ENCODE data around the gene KBTBD3. TPM values are rescaled to one million over a fixed set of nuclear protein-coding genes. Genes with fewer than 3 reads are reported as not detected.

Gene KBTBD3
- total and polyA plus RNA-seq, 4 donors = 2.5 to 22.7 (median 5.2) TPM

DNA sequence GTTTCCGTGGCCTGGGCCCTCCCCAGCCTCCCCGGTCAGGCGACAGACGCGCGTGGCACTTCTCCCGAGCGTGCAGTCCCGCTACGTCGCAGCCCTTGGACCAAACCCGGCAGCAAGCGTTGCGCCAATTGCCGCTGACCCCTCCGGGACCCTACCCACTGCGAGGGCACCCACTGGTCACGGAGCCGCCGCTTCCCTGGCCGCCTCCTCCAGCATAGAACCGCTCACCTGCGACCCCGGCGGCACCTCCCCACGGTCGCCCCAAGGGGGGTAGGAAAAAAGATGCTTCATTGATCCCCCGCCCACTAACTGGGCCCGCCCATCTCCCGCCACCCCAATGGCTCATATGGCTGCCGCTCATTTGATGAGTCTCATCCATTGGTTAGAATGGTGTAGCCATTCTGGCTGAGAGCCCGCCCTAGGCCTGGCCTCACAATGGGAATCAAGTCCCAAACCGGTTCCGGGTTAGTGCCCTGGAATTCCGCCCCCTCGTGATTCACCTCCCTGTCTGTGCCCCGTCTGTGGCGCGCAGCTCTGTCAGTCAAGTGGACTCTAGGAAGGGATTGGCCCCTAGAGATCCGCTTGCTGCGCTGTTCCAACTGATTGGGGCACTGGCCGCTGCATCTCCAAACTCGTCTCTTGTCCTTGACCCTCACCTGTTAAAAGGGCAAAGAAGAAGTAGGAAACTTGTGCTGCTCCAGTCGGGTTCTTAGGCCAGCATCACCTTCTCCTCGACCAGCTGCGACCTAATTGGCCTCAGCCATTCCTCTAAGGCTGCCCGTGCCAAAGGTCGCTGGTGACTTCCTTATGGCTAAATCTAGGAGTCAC is 55.0 kb downstream of the KBTBD3 start, which contains the start of gene MSANTD4:
Gene MSANTD4, minus strand, starts transcription at position 274 of the 828 bp plus-strand sequence. CDS start 11,323 bp downstream, outside the sequence.
- H3K9me3 ChIP-seq (ENCODE audit: control insufficient read depth in 4 of 4, insufficient read depth in 3 of 4, low read length in 3 of 4) = no peaks in the 10 kb centered on the region
- peak within 1 kb of the TSS; percentile 71 to 90 for H3K27ac ChIP-seq (ENCODE audit: low read depth in 1 of 2, low read length in 1 of 2)
- H3K27me3 ChIP-seq (ENCODE audit: control insufficient read depth in 3 of 3, insufficient read depth in 3 of 3, low read length in 2 of 3) = peaks cover 0 to 2% (median 0%) of the 10 kb centered on the region in 3 donors
- TF ChIP-seq CTCF (IDR thresholded peaks at IDR 0.05; ENCODE audit: control extremely low read depth, extremely low read depth) = no peak
- peaks cover 0 to 4% (median under 1%) of the 10 kb centered on the region in 4 donors for H3K36me3 ChIP-seq (ENCODE audit: control insufficient read depth in 4 of 4, insufficient read depth in 4 of 4, low read length in 4 of 4)
- WGBS, 2 donors = 1% methylated on average over 44 to 48 of the region's 48 CpGs
- peak; percentile 99 to 100 (median 100) for DNase-seq
- peak within 1 kb of the TSS; percentile 96 for H3K4me3 ChIP-seq
- peak; percentile 99 for ATAC-seq (ENCODE audit: insufficient read depth, low FRiP score)
- peak within 1 kb of the TSS; percentile 70 to 81 for H3K9ac ChIP-seq (ENCODE audit: insufficient read depth in 1 of 2, low read length in 2 of 2)
- H3K4me1 ChIP-seq (ENCODE audit: control insufficient read depth in 5 of 5, insufficient read depth in 5 of 5, low read length in 5 of 5) = peaks cover 0 to 21% (median 2%) of the 10 kb centered on the region in 5 donors

- Histone ChIP-seq H3K4me1 (ENCODE audit: control insufficient read depth in 5 of 5, insufficient read depth in 5 of 5, low read length in 5 of 5) (peaks cover 0 to 29% (median 5%) of the 10 kb centered on the region in 5 donors), H3K27ac (ENCODE audit: low read depth in 1 of 2, low read length in 1 of 2) (peak overlapping the region; percentile 71 to 79), H3K4me3 (peak overlapping the region; percentile 96), H3K9ac (ENCODE audit: insufficient read depth in 1 of 2, low read length in 2 of 2) (peak overlapping the region; percentile 50 to 81), H3K36me3 (ENCODE audit: control insufficient read depth in 4 of 4, insufficient read depth in 4 of 4, low read length in 4 of 4) (peaks cover 0 to 4% (median under 1%) of the 10 kb centered on the region in 4 donors), H3K27me3 (ENCODE audit: control insufficient read depth in 3 of 3, insufficient read depth in 3 of 3, low read length in 2 of 3) (peaks cover 0 to 2% (median 0%) of the 10 kb centered on the region in 3 donors), H3K9me3 (ENCODE audit: control insufficient read depth in 4 of 4, insufficient read depth in 3 of 4, low read length in 3 of 4) (no peaks in the 10 kb centered on the region)
- no peak for TF ChIP-seq CTCF (IDR thresholded peaks at IDR 0.05; ENCODE audit: control extremely low read depth, extremely low read depth)
- WGBS, 2 donors = 16 to 17% methylated on average over 18 of the region's 18 CpGs
- peak in 2 of 3 donors; percentile 72 to 73 for DNase-seq
- no peak for ATAC-seq (ENCODE audit: insufficient read depth, low FRiP score)
These were observed 55.8 kb downstream of the KBTBD3 start for GRCh38 chr11:106021181-106021966.

DNA sequence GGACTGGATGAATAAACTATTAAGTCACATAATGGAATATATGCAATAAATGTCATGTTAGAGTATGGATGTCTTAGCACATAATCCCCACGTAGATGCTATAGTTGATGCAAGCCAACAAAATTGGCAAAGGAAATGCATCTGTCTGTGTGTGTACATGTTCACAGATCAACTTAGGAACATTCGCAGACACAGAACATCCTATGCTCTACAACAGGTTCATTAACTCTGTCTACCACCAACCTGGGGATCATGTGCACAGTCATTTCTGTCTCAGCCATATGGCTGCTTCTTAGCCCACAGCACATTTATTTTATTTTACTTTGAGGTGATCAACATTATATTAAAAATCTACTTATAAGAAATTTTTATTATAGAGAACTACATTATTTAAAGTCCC is 60.1 kb downstream of the KBTBD3 start:
- no peak for TF ChIP-seq CTCF (IDR thresholded peaks at IDR 0.05; ENCODE audit: control extremely low read depth, extremely low read depth)
- H3K4me1 ChIP-seq (ENCODE audit: control insufficient read depth in 5 of 5, insufficient read depth in 5 of 5, low read length in 5 of 5) = peaks cover 0 to 49% (median 10%) of the 10 kb centered on the region in 5 donors
- no peak overlapping the region for H3K4me3 ChIP-seq
- H3K27me3 ChIP-seq (ENCODE audit: control insufficient read depth in 3 of 3, insufficient read depth in 3 of 3, low read length in 2 of 3) = no peaks in the 10 kb centered on the region
- H3K9ac ChIP-seq (ENCODE audit: insufficient read depth in 1 of 2, low read length in 2 of 2) = no peak overlapping the region
- peaks cover 0 to 4% (median under 1%) of the 10 kb centered on the region in 4 donors for H3K36me3 ChIP-seq (ENCODE audit: control insufficient read depth in 4 of 4, insufficient read depth in 4 of 4, low read length in 4 of 4)
- DNase-seq = peak in 1 of 3 donors; percentile 35
- no peaks in the 10 kb centered on the region for H3K9me3 ChIP-seq (ENCODE audit: control insufficient read depth in 4 of 4, insufficient read depth in 3 of 4, low read length in 3 of 4)
- no peak overlapping the region for H3K27ac ChIP-seq (ENCODE audit: low read depth in 1 of 2, low read length in 1 of 2)
- no peak for ATAC-seq (ENCODE audit: insufficient read depth, low FRiP score)
- WGBS, 2 donors = 76 to 78% methylated on average over 2 of the region's 2 CpGs
